Stimulated activated CD8-positive, alpha-beta memory T cell treated with anti-CD3 and anti-CD28 coated beads, Interleukin-4, amount 100 ng/mL, for 4 hours (primary cell): Measurements from ENCODE around the gene PRR35.

ENCODE experiments used
- DNase-seq, 2 donors: peaks; one replicate each; pipeline ENCODE4 v3.0.0-alpha.2; 2020; ENCODE audit warnings: low read depth in 2 of 2, low spot score in 1 of 2

The PRR35 gene

GRCh38 chr16:546909-547770 lies 13.1 kb upstream of the PRR35 start:
- no peak for DNase-seq

GRCh38 chr16:548586-548985 lies 11.6 kb upstream of the PRR35 start:
- no peak for DNase-seq

- DNase-seq, result no peak
Observed at GRCh38 chr16:549544-550263, 10.5 kb upstream of the PRR35 start.

- DNase-seq, result no peak
Observed at GRCh38 chr16:551210-551609, 9.0 kb upstream of the PRR35 start.

GRCh38 chr16:552171-552570 lies 8.0 kb upstream of the PRR35 start:
- DNase-seq, result no peak

GRCh38 chr16:553601-554296 lies 6.4 kb upstream of the PRR35 start:
- DNase-seq, result no peak

GRCh38 chr16:554297-554621 lies 5.9 kb upstream of the PRR35 start:
- DNase-seq, result no peak

GRCh38 chr16:554640-555365 lies 5.4 kb upstream of the PRR35 start:
- DNase-seq, result no peak

GRCh38 chr16:555528-556473 lies 4.4 kb upstream of the PRR35 start:
- DNase-seq, result no peak

- no peak for DNase-seq
Observed at GRCh38 chr16:556474-557173, 3.6 kb upstream of the PRR35 start.

- DNase-seq, result no peak
Observed at GRCh38 chr16:557463-558297, 2.5 kb upstream of the PRR35 start.

- DNase-seq, result no peak
Observed at GRCh38 chr16:558298-559020, 1.7 kb upstream of the PRR35 start.

- DNase-seq, result no peak
Observed at GRCh38 chr16:559021-559380, 1.2 kb upstream of the PRR35 start.

GRCh38 chr16:559411-560203 lies 587 bp upstream of the PRR35 start:
- no peak for DNase-seq

- DNase-seq, result no peak
Observed at GRCh38 chr16:560701-561412, 663 bp downstream of the PRR35 start.

- no peak for DNase-seq
Observed at GRCh38 chr16:561413-561794, 1.2 kb downstream of the PRR35 start.
